NB4 (cell line): ENCODE results near the gene TAS1R3.

Experiments
- POLR2A ChIP-seq: IDR thresholded peaks from 2 replicates; pipeline ENCODE4 v1.6.1; 2011; ENCODE audit warnings: mild to moderate bottlenecking; ENCODE audit not compliant: insufficient read length; ENCODE audit errors: extremely low read depth
- TF ChIP-seq, protein P1 (sequence below): IDR thresholded peaks from one replicate; pipeline ENCODE4 v1.5.1; 2012; ENCODE audit warnings: low read depth, low read length

DNA sequence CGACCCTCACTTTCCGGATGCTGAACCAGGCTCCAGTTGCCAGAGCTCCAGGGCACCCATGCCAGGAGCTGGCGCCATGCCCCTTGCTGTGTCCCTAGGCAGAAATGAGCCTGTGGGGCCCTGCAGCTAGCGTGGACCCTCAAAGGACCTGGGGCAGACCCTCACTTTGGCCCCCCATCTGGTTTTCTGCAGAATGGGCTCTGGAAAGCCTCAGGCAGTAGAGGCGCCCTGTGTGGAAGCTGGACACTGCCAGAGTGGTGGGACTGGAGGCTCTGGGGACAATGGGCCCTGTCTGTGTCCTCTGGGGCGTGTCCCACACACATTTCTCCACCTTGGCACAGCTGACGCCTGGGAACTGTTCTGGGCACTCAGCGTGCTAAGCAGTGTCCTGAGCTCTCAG lies 50.2 kb downstream of the TAS1R3 start:
- TF ChIP-seq, protein P1, sequence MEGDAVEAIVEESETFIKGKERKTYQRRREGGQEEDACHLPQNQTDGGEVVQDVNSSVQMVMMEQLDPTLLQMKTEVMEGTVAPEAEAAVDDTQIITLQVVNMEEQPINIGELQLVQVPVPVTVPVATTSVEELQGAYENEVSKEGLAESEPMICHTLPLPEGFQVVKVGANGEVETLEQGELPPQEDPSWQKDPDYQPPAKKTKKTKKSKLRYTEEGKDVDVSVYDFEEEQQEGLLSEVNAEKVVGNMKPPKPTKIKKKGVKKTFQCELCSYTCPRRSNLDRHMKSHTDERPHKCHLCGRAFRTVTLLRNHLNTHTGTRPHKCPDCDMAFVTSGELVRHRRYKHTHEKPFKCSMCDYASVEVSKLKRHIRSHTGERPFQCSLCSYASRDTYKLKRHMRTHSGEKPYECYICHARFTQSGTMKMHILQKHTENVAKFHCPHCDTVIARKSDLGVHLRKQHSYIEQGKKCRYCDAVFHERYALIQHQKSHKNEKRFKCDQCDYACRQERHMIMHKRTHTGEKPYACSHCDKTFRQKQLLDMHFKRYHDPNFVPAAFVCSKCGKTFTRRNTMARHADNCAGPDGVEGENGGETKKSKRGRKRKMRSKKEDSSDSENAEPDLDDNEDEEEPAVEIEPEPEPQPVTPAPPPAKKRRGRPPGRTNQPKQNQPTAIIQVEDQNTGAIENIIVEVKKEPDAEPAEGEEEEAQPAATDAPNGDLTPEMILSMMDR, result no peak
- TF ChIP-seq POLR2A, result no peak
